K562 (cell line): Measurements from ENCODE around the gene CYRIA. TPM values are rescaled to one million over a fixed set of nuclear protein-coding genes. Genes with fewer than 3 reads are reported as not detected.

Source experiments
- ASH1L ChIP-seq: fragments of 450-650 bp; IDR thresholded peaks from 2 replicates; pipeline ENCODE4 v1.6.1; 2018; ENCODE audit warnings: borderline replicate concordance, mild to moderate bottlenecking, low read depth; ENCODE audit not compliant: partially characterized antibody
- ATF2 ChIP-seq: sonication (generic); formaldehyde crosslinking; IDR thresholded peaks from 2 replicates; pipeline ENCODE4 v1.8.1; 2022; ENCODE audit warnings: missing genetic modification reagents
- ATF6 ChIP-seq: sonication (generic); formaldehyde crosslinking; IDR thresholded peaks from 2 replicates; pipeline ENCODE4 v1.4.0; 2020; ENCODE audit warnings: mild to moderate bottlenecking, missing genetic modification reagents
- BRCA1 ChIP-seq, 2 experiments: fragments of 450-650 bp in 1 of 2; sonication (generic) in 1 of 2; formaldehyde crosslinking in 1 of 2; IDR thresholded peaks; 2 replicates each; pipeline versions ENCODE4 v1.5.0 to v1.6.1; 2017 to 2020; ENCODE audit warnings: mild to moderate bottlenecking in 1 of 2, missing genetic modification reagents in 1 of 2
- BRF1 ChIP-seq: IDR thresholded peaks from 3 replicates; pipeline ENCODE4 v1.6.1; 2011; ENCODE audit warnings: borderline replicate concordance, mild to moderate bottlenecking; ENCODE audit not compliant: insufficient read length; ENCODE audit errors: extremely low read depth
- CBX1 ChIP-seq: sonication (generic); IDR thresholded peaks from 2 replicates; pipeline ENCODE4 v1.6.1; 2016; ENCODE audit warnings: antibody characterized with exemption, low read depth, mild to moderate bottlenecking
- CHD4 ChIP-seq: fragments of 200-600 bp; sonication (generic); IDR thresholded peaks from 3 replicates; pipeline ENCODE4 v1.6.1; 2012; ENCODE audit warnings: low read depth, mild to moderate bottlenecking, mixed read lengths, low read length, inconsistent platforms; ENCODE audit not compliant: insufficient read depth, insufficient replicate concordance, poor library complexity, severe bottlenecking
- CREBBP ChIP-seq: IDR thresholded peaks from one replicate; pipeline ENCODE4 v1.6.1; 2012; ENCODE audit warnings: low read depth, mild to moderate bottlenecking, control low read depth, inconsistent platforms, low read length
- GATAD2A ChIP-seq: fragments of 450-650 bp; IDR thresholded peaks from 2 replicates; pipeline ENCODE4 v1.6.1; 2017
- HMG20B ChIP-seq: fragments of 250-450 bp; sonication (Bioruptor Pico); IDR thresholded peaks from 2 replicates; pipeline ENCODE4 v1.5.0; 2021; ENCODE audit warnings: mild to moderate bottlenecking
- KHSRP ChIP-seq: fragments of 450-650 bp; IDR thresholded peaks from 2 replicates; pipeline ENCODE4 v1.6.1; 2017
- RBM14 ChIP-seq: fragments of 200-400 bp; formaldehyde crosslinking; IDR thresholded peaks from 2 replicates; pipeline ENCODE4 v1.6.1; 2018; ENCODE audit warnings: low read depth, mild to moderate bottlenecking, low read length, moderate library complexity, borderline replicate concordance; ENCODE audit not compliant: insufficient read depth
- RCOR1 ChIP-seq, 2 experiments: IDR thresholded peaks; 2 replicates each; pipeline ENCODE4 v1.6.1; 2012; ENCODE audit warnings: low read depth in 2 of 2, low read length in 2 of 2, borderline replicate concordance in 1 of 2, improper control_type of control experiment in 1 of 2
- SMAD2 ChIP-seq: fragments of 150-350 bp; IDR thresholded peaks from 2 replicates; pipeline ENCODE4 v1.6.1; 2014; ENCODE audit warnings: low read depth, mild to moderate bottlenecking, low read length
- SRSF9 ChIP-seq: fragments of 200-400 bp; formaldehyde crosslinking; IDR thresholded peaks from 2 replicates; pipeline ENCODE4 v1.6.1; 2017; ENCODE audit warnings: low read depth, low read length, borderline replicate concordance
- STAT5B ChIP-seq: fragments of 250-450 bp; sonication (Bioruptor Pico); IDR thresholded peaks from 2 replicates; pipeline ENCODE4 v1.8.0; 2021; ENCODE audit warnings: mild to moderate bottlenecking, inconsistent platforms
- ZBTB9 ChIP-seq: fragments of 450-650 bp; formaldehyde crosslinking; IDR thresholded peaks from 2 replicates; pipeline ENCODE4 v1.4.0; 2020; ENCODE audit warnings: mild to moderate bottlenecking, moderate library complexity
- ZKSCAN3 ChIP-seq: fragments of 250-450 bp; sonication (Bioruptor Pico); IDR thresholded peaks from 2 replicates; pipeline ENCODE4 v1.4.0; 2020
- polyA plus RNA-seq, 8 experiments: library from polyadenylated mRNA; depleted of rRNA in 4 of 8; stranded (reverse) in 5 of 8; unstranded in 3 of 8; fragments of >200 nt; fragmentation: Nextera tagmentation in 2 of 8; fragmentation: Illumina TruSeq in 1 of 8; extraction: Ambion mirVana in 2 of 8; extraction: Trizol in 1 of 8; gene quantifications; 2 replicates each; pipeline versions ENCODE4 v1.2.1 to v1.2.3, GENCODE V29; 2011 to 2014; ENCODE audit warnings: inconsistent platforms in 1 of 8, missing spikeins in 1 of 8
- total RNA-seq, 7 experiments: library from RNA; depleted of rRNA in 6 of 7; stranded (reverse); fragments of >200 nt in 6 of 7; fragmentation: Illumina TruSeq in 2 of 7; extraction: Trizol in 2 of 7; gene quantifications; 2 replicates each; pipeline versions ENCODE4 v1.2.1 to v1.2.3, GENCODE V29; 2011 to 2021; ENCODE audit warnings: low replicate concordance in 1 of 7
- TF ChIP-seq, protein P1 (sequence below): fragments of 450-650 bp; IDR thresholded peaks from 2 replicates; pipeline ENCODE4 v1.6.1; 2016; ENCODE audit warnings: low read depth, mild to moderate bottlenecking, moderate library complexity
- TF ChIP-seq, protein P2 (sequence below): fragments of 250-450 bp; sonication (Bioruptor Pico); IDR thresholded peaks from 2 replicates; pipeline ENCODE4 v1.5.0; 2020; ENCODE audit warnings: mild to moderate bottlenecking, borderline replicate concordance

The CYRIA gene
- total and polyA plus RNA-seq, 9 of the 15 experiments (the other 6 are each of a cell fraction or from before 2014, with no cell fraction given) = 0.84 to 5.6 (median 3.0) TPM

DNA sequence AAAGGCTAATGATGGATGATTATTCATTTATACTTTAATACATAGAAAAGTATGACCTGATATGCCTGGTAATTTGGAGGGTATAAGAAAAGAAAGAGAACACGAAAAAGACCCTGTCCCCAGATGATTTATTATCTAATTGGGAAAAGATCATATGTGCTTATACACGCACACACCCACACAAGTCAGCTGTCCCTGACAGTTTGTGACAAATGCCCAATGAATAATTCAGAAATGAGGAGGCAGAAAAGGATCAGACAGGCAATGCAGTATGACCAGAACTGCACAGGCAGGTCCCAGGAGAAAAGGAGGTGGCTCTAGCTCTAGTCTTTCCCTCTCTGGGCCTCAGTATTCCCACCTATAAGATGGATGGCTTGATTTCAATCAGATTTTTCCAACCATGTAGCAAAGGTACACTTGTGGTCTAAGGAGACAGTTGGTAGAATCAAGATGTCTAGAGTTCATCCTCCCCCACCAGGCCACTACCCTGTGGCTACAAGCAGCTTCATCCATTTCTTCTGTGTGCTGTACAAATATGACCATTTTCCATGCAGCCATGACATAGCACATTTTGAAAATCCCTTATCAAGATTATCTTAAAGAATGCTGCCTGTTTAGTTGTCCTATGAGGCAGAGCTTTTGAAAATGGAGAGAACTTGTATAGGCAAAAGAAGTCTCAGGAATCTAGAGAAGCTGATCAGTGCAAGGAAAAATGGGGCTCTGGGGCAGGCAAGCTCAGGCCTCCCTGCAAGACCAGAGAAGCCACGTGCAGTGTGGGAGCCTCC, 19.7 kb downstream of the CYRIA start (continued):
- TF ChIP-seq ATF2 = no peak
- no peak for TF ChIP-seq STAT5B (CRISPR knock-in tag)
- TF ChIP-seq ASH1L = no peak
- TF ChIP-seq CBX1 = no peak
- TF ChIP-seq, protein P1, sequence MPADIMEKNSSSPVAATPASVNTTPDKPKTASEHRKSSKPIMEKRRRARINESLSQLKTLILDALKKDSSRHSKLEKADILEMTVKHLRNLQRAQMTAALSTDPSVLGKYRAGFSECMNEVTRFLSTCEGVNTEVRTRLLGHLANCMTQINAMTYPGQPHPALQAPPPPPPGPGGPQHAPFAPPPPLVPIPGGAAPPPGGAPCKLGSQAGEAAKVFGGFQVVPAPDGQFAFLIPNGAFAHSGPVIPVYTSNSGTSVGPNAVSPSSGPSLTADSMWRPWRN = no peak
- TF ChIP-seq BRF1 = no peak
- TF ChIP-seq SMAD2 = no peak
- TF ChIP-seq, protein P2, sequence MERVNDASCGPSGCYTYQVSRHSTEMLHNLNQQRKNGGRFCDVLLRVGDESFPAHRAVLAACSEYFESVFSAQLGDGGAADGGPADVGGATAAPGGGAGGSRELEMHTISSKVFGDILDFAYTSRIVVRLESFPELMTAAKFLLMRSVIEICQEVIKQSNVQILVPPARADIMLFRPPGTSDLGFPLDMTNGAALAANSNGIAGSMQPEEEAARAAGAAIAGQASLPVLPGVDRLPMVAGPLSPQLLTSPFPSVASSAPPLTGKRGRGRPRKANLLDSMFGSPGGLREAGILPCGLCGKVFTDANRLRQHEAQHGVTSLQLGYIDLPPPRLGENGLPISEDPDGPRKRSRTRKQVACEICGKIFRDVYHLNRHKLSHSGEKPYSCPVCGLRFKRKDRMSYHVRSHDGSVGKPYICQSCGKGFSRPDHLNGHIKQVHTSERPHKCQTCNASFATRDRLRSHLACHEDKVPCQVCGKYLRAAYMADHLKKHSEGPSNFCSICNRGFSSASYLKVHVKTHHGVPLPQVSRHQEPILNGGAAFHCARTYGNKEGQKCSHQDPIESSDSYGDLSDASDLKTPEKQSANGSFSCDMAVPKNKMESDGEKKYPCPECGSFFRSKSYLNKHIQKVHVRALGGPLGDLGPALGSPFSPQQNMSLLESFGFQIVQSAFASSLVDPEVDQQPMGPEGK (CRISPR knock-in tag) = no peak
- no peak for TF ChIP-seq RCOR1 (IDR thresholded peaks at IDR 0.05; ENCODE audit: borderline replicate concordance in 1 of 2, low read depth in 2 of 2, low read length in 2 of 2)
- no peak for TF ChIP-seq KHSRP
- TF ChIP-seq CHD4 = no peak
- no peak for TF ChIP-seq ZKSCAN3
- TF ChIP-seq BRCA1 (IDR thresholded peaks at IDR 0.05) = no peak
- TF ChIP-seq BRCA1 (CRISPR knock-in tag; IDR thresholded peaks at IDR 0.05) = no peak
- no peak for TF ChIP-seq ZBTB9 (CRISPR knock-in tag)
- no peak for TF ChIP-seq GATAD2A
- TF ChIP-seq SRSF9 = no peak
- no peak for TF ChIP-seq ATF6 (CRISPR knock-in tag)
- no peak for TF ChIP-seq HMG20B
- TF ChIP-seq RBM14 = no peak
- no peak for TF ChIP-seq CREBBP
